HG02840 (cell line): ENCODE data around the gene FANCC.
"Not testable (repeated sequence)": the region's sequence is repeated elsewhere in the genome, so short reads cannot be mapped to it uniquely, and the experiment has no call there.

Source experiments
- ATAC-seq: cut with Tn5 transposase; IDR thresholded peaks from one replicate; pipeline ENCODE4 v1.9.1; 2021; ENCODE audit warnings: mild to moderate bottlenecking, moderate library complexity, moderate number of reproducible peaks; ENCODE audit not compliant: unreplicated experiment, low FRiP score

Gene FANCC

DNA sequence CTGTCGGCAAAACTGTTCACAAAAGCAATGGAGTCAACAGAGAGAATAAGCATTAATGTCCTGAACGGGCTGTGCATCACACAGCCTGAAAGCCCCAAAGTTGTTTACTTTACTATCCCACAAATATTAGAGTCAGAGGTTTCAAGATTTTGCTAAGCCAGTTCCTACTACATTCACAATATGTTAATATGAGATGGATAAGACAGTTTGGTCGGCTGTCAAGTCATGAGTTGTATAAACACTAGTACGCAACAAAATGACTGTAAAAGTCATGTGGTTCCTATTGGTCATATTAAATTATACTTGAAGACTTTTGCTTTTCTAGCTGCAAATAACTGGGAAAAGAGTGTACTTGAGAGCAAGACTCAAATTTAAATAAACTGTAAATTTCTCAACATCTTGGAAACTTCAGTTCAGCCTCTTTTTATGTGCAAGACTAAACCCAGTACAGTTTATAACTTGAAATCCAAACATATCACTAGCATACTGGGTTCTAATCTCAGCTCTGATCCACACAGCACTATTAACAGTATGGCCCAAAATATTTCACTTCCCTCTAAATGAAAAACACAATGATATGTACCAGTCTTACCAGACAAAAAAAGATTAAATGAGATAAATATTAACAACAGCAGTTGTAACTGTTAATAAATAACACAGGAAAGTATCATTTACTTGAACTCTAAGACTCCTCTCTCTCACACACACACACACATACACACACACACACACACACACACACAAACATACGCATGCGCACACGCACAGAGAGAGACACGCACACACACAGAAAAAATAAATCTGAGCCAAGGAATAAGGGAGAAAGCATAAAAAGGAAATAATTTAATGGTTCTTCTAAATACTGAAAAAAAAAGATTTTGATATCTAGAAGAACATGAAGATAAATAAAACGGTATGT lies 33.1 kb downstream of the FANCC start:
- ATAC-seq: no peak

DNA sequence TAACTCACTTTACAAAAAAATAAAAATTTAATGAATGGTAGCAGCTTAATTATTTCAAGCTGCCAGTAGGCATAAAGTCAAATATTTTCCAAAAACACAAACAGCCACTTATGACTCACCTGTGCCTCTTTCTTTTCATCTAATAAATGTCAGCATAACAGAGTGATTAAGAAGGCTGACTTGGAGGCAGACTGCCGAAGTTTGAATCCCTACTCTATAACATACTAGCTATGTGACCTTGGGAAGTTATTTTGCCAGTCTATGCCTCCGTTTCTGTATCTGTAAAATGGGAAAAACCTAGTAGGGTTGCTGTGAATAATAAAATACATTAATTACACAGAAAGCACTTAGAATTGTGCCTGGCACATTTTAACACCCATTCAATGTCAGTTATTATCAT lies 33.8 kb downstream of the FANCC start:
- ATAC-seq: no peak

- ATAC-seq: no peak
Measured at GRCh38 chr9:95282332-95282731, 35.2 kb downstream of the FANCC start.

DNA sequence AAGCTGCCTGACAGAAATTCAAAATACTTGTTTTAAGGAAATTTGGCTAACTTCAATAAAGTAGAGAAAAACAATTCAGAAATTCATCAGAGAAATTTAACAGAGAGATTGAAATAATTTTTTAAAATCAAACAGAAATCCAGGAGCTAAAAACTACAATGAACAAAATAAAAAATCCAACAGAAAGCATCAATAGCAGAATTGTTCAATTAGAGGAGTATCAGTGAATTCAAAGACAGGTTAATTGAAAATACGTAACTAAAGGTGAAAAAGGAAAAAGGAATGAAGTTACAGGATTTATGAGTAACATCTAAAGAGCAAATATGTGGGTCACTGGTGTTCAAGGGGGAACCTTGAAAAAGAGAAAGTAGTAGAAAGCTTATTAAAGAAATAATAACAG lies 36.8 kb downstream of the FANCC start:
- no peak for ATAC-seq

GRCh38 chr9:95277509-95277908 lies 40.0 kb downstream of the FANCC start:
- no peak for ATAC-seq

DNA sequence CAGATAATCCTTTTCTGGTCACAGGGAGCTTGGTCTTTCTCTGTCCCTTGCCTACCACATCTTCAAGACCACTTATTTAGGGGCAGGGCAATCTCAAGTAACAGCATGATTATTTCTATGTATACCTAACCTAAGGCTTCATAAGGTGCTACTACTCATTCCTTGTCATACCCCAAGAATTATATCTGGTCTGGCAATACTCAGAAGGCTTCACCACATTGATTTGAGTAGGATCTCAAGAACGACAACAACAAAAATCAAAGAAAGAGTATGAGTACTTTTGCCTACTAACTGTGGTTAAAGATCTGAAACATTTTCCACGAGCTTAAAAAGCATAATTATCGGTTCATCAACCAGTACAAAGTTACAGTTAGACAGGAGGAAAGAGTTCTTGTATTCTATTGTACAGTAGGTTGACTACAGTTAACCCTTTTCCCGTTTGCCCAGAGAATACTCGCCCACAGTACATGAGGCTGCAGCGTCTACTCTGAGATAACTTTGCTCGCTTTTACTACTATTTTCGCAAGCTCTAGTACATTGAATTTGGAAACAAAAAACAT lies 41.0 kb downstream of the FANCC start:
- ATAC-seq: no peak

GRCh38 chr9:95274160-95274559 lies 43.3 kb downstream of the FANCC start:
- ATAC-seq: not testable (repeated sequence)

GRCh38 chr9:95273369-95274022 lies 44.0 kb downstream of the FANCC start:
- no peak for ATAC-seq

DNA sequence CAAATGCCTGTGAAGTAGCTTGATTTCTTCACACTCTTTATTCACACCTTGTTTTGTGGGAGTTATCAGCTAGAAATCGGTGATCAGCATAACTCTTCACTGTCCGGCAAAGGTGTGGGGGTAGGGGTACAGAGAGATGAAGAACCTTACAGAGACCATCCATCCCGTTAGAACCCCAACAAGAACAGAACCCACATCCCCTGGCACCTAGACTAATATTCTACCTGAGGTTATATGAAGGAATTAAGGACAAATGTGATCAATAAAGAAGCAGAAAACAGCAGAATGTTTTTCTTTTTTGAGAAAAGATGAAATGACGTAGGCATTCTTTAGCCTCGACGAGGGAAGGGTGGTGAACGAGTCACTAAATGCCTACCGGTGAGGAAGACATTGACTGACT lies 44.7 kb downstream of the FANCC start:
- ATAC-seq: no peak

DNA sequence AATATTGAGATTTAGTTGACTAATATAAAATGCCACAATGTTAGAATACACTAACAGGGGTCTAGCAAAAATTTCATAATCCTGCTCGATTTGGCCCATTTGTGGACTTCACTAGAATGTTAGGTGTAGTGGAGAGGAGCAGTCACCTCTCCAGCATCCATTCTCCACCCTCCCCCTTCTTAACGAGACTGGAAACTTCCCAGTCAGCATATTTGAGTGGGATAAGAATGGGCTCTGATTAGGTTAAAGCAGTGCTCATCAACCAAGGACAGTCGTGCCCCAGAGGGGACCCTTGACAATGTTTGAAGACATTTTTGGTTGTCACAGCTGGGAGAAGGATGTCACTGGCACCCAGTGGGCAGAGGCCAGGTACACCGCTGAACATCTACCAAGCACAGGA lies 46.7 kb downstream of the FANCC start:
- ATAC-seq: no peak

- ATAC-seq: not testable (repeated sequence)
Measured at GRCh38 chr9:95269803-95270773, 47.4 kb downstream of the FANCC start.

GRCh38 chr9:95268681-95269080 lies 48.8 kb downstream of the FANCC start:
- ATAC-seq: no peak

GRCh38 chr9:95266649-95267048 lies 50.9 kb downstream of the FANCC start:
- ATAC-seq: peak; percentile 71

DNA sequence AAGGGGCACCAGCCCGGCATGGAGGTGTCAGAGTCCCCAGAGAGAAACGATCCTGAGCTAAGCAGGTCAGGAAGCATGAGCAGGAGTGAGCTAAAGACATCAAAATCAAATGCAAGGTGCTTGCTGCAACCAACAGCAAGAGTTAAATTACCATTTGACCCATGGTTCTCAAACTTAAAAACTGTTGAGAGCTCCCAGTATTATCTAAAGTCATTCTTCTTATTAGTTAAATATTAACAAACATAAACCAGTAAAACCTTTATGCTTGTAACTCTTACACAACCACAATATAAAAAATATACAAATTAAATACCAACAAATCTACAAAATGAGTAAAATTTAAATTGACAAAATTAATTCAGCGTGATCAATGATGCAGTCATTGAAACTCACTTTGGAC lies 51.5 kb downstream of the FANCC start:
- no peak for ATAC-seq

DNA sequence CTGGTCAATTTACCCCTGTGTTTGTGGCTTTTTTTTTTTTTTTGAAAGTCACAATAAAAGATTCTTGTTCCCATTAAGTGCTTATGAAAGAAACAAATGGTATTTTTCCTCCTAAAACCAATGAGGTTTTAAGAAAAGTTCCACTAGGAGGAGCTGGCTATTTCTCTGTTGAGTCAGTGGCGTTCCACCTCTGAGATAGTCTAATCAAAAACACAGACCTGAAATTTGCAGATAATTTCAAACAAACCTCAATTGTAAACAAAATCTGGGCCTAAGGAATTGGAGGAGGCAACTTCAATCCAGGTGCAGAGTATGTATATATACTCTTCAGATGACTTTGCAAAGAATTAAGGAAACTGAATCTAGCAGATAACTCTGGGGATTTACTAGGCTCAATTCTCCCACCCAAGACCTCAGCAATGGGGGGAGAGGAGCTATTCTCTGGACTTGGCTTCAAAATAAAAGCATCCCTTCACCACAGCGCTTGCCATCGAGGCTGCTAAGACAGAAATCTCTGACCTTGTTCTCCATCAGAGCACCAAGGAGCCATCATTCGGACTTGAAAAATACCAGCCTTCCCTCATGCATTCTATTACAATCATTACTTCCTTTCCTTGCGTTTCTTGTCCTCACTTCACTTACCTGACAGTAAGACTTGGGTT lies 52.4 kb downstream of the FANCC start:
- ATAC-seq: no peak

- no peak for ATAC-seq
Measured at GRCh38 chr9:95261890-95262289, 55.6 kb downstream of the FANCC start.

GRCh38 chr9:95250462-95251221 lies 66.9 kb downstream of the FANCC start:
- ATAC-seq: no peak

DNA sequence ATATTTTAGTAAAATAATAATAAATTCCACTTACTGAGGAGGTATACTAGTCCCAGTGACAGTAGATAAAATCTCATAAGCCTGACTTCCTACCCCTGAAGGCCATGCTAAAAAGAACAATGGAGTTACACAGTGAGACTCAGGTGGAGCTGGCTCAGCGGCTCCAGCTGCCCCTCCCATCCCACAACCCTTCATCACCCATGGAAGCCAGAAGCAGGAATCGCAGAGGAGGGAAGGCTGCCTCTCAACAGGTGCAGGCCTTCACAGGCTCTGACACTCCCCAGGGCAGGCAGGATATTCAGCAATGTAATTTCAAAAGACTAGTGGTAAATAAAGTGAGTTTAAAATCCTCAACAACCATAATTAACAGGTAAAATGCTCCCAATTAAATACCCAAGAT lies 67.5 kb downstream of the FANCC start:
- ATAC-seq: no peak

- ATAC-seq: no peak
Measured at GRCh38 chr9:95246547-95246946, 71.0 kb downstream of the FANCC start.
